HepG2 (cell line): ENCODE data around the gene RAB3A. TPM values are rescaled to one million over a fixed set of nuclear protein-coding genes. Genes with fewer than 3 reads are reported as not detected.

Experiments used
- ATRX ChIP-seq: sonication (generic); formaldehyde crosslinking; IDR thresholded peaks from 2 replicates; pipeline ENCODE4 v1.4.0; 2020; ENCODE audit warnings: missing genetic modification reagents, borderline replicate concordance
- HDAC2 ChIP-seq: sonication (generic); formaldehyde crosslinking; IDR thresholded peaks from 2 replicates; pipeline ENCODE4 v1.4.0; 2020; ENCODE audit warnings: missing genetic modification reagents
- NR2C2 ChIP-seq: sonication (generic); formaldehyde crosslinking; IDR thresholded peaks from 2 replicates; pipeline ENCODE4 v1.4.0; 2020; ENCODE audit warnings: missing genetic modification reagents, mild to moderate bottlenecking, moderate library complexity, borderline replicate concordance
- SMAD1 ChIP-seq: sonication (generic); formaldehyde crosslinking; IDR thresholded peaks from 2 replicates; pipeline ENCODE4 v1.4.0; 2020; ENCODE audit warnings: missing genetic modification reagents, low read depth, mild to moderate bottlenecking, borderline replicate concordance
- SMAD3 ChIP-seq: sonication (generic); formaldehyde crosslinking; IDR thresholded peaks from 2 replicates; pipeline ENCODE4 v1.4.0; 2020; ENCODE audit warnings: missing genetic modification reagents
- SOX6 ChIP-seq, 2 experiments: fragments of 450-650 bp in 1 of 2; sonication (generic) in 1 of 2; formaldehyde crosslinking in 1 of 2; IDR thresholded peaks; 2 replicates each; pipeline versions ENCODE4 v1.4.0 to v1.6.1; 2017 to 2020; ENCODE audit warnings: antibody characterized with exemption in 1 of 2, mild to moderate bottlenecking in 1 of 2, missing genetic modification reagents in 1 of 2
- ZIK1 ChIP-seq: sonication (generic); formaldehyde crosslinking; IDR thresholded peaks from 2 replicates; pipeline ENCODE4 v1.5.0; 2020; ENCODE audit warnings: mild to moderate bottlenecking, low read depth, missing genetic modification reagents, borderline replicate concordance
- ZNF577 ChIP-seq: sonication (generic); formaldehyde crosslinking; IDR thresholded peaks from 2 replicates; pipeline ENCODE4 v1.4.0; 2020; ENCODE audit warnings: mild to moderate bottlenecking, low read depth, missing genetic modification reagents, borderline replicate concordance
- polyA plus RNA-seq, 8 experiments: library from polyadenylated mRNA; depleted of rRNA in 3 of 8; stranded (reverse) in 7 of 8; unstranded in 1 of 8; fragments of >200 nt; fragmentation: Illumina TruSeq in 4 of 8; extraction: Trizol in 4 of 8; gene quantifications; 2 replicates each; pipeline versions ENCODE4 v1.2.1 to v1.2.3, GENCODE V29; 2011 to 2016; ENCODE audit warnings: low read depth in 4 of 8, missing spikeins in 1 of 8, mixed read lengths in 1 of 8; ENCODE audit not compliant: insufficient read depth in 1 of 8
- total RNA-seq, 5 experiments: library from RNA; depleted of rRNA; stranded (reverse); fragments of >200 nt; fragmentation: Illumina TruSeq; extraction: Trizol; gene quantifications; 2 replicates each; pipeline ENCODE4 v1.2.3, GENCODE V29; 2016; ENCODE audit warnings: low read depth in 1 of 5
- TF ChIP-seq, protein P1 (sequence below): sonication (generic); formaldehyde crosslinking; conservative IDR thresholded peaks from 2 replicates; pipeline ENCODE4 v1.4.0; 2020; ENCODE audit warnings: mild to moderate bottlenecking, missing genetic modification reagents, moderate library complexity
- TF ChIP-seq, protein P2 (sequence below): sonication (generic); formaldehyde crosslinking; IDR thresholded peaks from 2 replicates; pipeline ENCODE4 v1.8.1; 2023; ENCODE audit warnings: missing genetic modification reagents, inconsistent platforms, borderline replicate concordance
- TF ChIP-seq, protein P3 (sequence below): sonication (generic); formaldehyde crosslinking; conservative IDR thresholded peaks from 2 replicates; pipeline ENCODE4 v1.4.0; 2020; ENCODE audit warnings: missing genetic modification reagents

RAB3A gene
- total and polyA plus RNA-seq, 2 of the 13 experiments (the other 11 are each of a cell fraction or from before 2014, with no cell fraction given): 0.58 to 0.98 TPM

DNA sequence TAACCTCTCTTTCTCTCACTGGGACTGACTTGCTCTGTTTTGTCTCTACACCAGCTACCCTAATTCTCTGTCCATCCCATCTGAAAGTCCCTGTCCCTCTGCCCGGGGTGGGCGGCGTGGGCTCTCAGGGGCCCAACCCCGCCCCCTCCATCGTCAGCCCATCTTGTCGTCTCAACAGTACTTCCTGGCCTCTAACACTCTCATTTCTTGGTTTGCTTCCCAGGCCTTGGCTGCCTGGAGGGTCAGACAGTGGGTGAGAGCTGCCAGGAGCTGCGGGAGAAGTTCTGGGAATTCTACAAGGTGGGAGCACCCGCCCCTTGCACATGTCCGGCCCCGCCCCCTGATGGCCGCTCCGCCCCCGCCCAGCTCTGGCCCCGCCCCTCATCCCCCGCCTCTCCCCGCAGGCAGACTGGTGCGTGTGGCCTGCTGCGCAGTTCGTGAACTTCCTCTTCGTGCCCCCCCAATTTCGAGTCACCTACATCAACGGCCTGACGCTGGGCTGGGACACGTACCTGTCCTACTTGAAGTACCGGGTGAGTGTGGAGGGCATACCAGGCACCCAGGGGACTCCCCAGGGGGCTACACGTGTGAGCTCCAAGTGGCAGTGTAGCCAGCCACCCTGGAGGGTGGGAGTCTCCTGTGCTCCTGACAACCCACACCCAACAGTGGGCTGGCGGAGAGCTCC lies 9.1 kb downstream of the RAB3A start (continued):
- TF ChIP-seq, protein P1, sequence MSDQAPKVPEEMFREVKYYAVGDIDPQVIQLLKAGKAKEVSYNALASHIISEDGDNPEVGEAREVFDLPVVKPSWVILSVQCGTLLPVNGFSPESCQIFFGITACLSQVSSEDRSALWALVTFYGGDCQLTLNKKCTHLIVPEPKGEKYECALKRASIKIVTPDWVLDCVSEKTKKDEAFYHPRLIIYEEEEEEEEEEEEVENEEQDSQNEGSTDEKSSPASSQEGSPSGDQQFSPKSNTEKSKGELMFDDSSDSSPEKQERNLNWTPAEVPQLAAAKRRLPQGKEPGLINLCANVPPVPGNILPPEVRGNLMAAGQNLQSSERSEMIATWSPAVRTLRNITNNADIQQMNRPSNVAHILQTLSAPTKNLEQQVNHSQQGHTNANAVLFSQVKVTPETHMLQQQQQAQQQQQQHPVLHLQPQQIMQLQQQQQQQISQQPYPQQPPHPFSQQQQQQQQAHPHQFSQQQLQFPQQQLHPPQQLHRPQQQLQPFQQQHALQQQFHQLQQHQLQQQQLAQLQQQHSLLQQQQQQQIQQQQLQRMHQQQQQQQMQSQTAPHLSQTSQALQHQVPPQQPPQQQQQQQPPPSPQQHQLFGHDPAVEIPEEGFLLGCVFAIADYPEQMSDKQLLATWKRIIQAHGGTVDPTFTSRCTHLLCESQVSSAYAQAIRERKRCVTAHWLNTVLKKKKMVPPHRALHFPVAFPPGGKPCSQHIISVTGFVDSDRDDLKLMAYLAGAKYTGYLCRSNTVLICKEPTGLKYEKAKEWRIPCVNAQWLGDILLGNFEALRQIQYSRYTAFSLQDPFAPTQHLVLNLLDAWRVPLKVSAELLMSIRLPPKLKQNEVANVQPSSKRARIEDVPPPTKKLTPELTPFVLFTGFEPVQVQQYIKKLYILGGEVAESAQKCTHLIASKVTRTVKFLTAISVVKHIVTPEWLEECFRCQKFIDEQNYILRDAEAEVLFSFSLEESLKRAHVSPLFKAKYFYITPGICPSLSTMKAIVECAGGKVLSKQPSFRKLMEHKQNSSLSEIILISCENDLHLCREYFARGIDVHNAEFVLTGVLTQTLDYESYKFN (CRISPR knock-in tag): no peak
- TF ChIP-seq HDAC2 (CRISPR knock-in tag) (no peak), NR2C2 (no peak), SMAD1 (CRISPR knock-in tag) (no peak), ATRX (no peak), SOX6 (IDR thresholded peaks at IDR 0.05) (no peak), SOX6 (CRISPR knock-in tag; IDR thresholded peaks at IDR 0.05) (no peak), ZIK1 (CRISPR knock-in tag) (no peak), ZNF577 (no peak), SMAD3 (CRISPR knock-in tag) (no peak)
- TF ChIP-seq, protein P2, sequence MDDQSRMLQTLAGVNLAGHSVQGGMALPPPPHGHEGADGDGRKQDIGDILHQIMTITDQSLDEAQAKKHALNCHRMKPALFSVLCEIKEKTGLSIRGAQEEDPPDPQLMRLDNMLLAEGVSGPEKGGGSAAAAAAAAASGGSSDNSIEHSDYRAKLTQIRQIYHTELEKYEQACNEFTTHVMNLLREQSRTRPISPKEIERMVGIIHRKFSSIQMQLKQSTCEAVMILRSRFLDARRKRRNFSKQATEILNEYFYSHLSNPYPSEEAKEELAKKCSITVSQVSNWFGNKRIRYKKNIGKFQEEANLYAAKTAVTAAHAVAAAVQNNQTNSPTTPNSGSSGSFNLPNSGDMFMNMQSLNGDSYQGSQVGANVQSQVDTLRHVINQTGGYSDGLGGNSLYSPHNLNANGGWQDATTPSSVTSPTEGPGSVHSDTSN: no peak
- TF ChIP-seq, protein P3, sequence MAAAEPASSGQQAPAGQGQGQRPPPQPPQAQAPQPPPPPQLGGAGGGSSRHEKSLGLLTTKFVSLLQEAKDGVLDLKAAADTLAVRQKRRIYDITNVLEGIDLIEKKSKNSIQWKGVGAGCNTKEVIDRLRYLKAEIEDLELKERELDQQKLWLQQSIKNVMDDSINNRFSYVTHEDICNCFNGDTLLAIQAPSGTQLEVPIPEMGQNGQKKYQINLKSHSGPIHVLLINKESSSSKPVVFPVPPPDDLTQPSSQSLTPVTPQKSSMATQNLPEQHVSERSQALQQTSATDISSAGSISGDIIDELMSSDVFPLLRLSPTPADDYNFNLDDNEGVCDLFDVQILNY (CRISPR knock-in tag): no peak
